ENCODE measurements around the gene TPRX1. TPM values are rescaled to one million over a fixed set of nuclear protein-coding genes. Genes with fewer than 3 reads are reported as not detected.

Gene TPRX1
- total RNA-seq, 2 experiments from 2014 or later: not detected

- peaks cover 9 to 21% of the 10 kb centered on the region in 2 experiments for H3K27me3 ChIP-seq (ENCODE audit: control insufficient read depth in 1 of 2, insufficient read depth in 2 of 2, low read length in 2 of 2)
- Mint-ChIP-seq H3K4me1 (ENCODE audit: low read depth) (no peaks in the 10 kb centered on the region), H3K4me3 (no peak overlapping the region), H3K27ac (no peak overlapping the region), H3K9me3 (no peaks in the 10 kb centered on the region), H3K36me3 (ENCODE audit: low read depth) (no peaks in the 10 kb centered on the region), H3K27me3 (peaks cover 39% of the 10 kb centered on the region)
- TF ChIP-seq CTCF (IDR thresholded peaks at IDR 0.05): no peak
- H3K27ac ChIP-seq (ENCODE audit: low read depth in 1 of 2, low read length in 2 of 2): no peak overlapping the region
- intact Hi-C loops (cut with DNase I, micrococcal nuclease): no loop called here
- no peaks in the 10 kb centered on the region for H3K4me1 ChIP-seq (ENCODE audit: insufficient read depth, low read length)
- no peak overlapping the region for H3K4me3 ChIP-seq (ENCODE audit: low read length)
- ChIA-PET POLR2A (no interaction called here), CTCF (no interaction called here)
- ATAC-seq (ENCODE audit: poor library complexity): no peak
- H3K36me3 ChIP-seq (ENCODE audit: insufficient read depth, low read length): no peaks in the 10 kb centered on the region
- H3K9me3 ChIP-seq (ENCODE audit: control insufficient read depth in 1 of 2, insufficient read depth in 1 of 2, low read length in 2 of 2): peaks cover 0 to 4% of the 10 kb centered on the region in 2 experiments
- DNase-seq: no peak
These were observed 20.0 kb upstream of the TPRX1 start for GRCh38 chr19:47824396-47824795.

- Histone ChIP-seq H3K4me3 (ENCODE audit: low read length) (no peak within 1 kb of the TSS), H3K27ac (ENCODE audit: low read depth in 1 of 2, low read length in 2 of 2) (no peak within 1 kb of the TSS), H3K9me3 (ENCODE audit: control insufficient read depth in 1 of 2, insufficient read depth in 1 of 2, low read length in 2 of 2) (peaks cover 0 to 4% of the 10 kb centered on the region in 2 experiments), H3K4me1 (ENCODE audit: insufficient read depth, low read length) (no peaks in the 10 kb centered on the region), H3K27me3 (ENCODE audit: control insufficient read depth in 1 of 2, insufficient read depth in 2 of 2, low read length in 2 of 2) (peaks cover 10 to 24% of the 10 kb centered on the region in 2 experiments), H3K36me3 (ENCODE audit: insufficient read depth, low read length) (no peaks in the 10 kb centered on the region)
- no peaks in the 10 kb centered on the region for H3K36me3 Mint-ChIP-seq (ENCODE audit: low read depth)
- no peak within 1 kb of the TSS for H3K27ac Mint-ChIP-seq
- ChIA-PET CTCF (no interaction called here), POLR2A (no interaction called here)
- no peaks in the 10 kb centered on the region for H3K4me1 Mint-ChIP-seq (ENCODE audit: low read depth)
- DNase-seq (no peak), ATAC-seq (ENCODE audit: poor library complexity) (no peak)
- peaks cover 53% of the 10 kb centered on the region for H3K27me3 Mint-ChIP-seq
- no peaks in the 10 kb centered on the region for H3K9me3 Mint-ChIP-seq
- intact Hi-C loops (cut with DNase I, micrococcal nuclease): no loop called here
- no peak for TF ChIP-seq CTCF (IDR thresholded peaks at IDR 0.05)
- H3K4me3 Mint-ChIP-seq: no peak within 1 kb of the TSS
These were observed 17.2 kb upstream of the TPRX1 start, which contains the start of gene CRX for GRCh38 chr19:47821460-47822020. TSS of gene CRX (plus strand) at chr19:47821937. CDS start at chr19:47834444, 12,507 bp downstream.

GRCh38 chr19:47820410-47820809 is 16.1 kb upstream of the TPRX1 start:
- Histone ChIP-seq H3K4me1 (ENCODE audit: insufficient read depth, low read length) (no peaks in the 10 kb centered on the region), H3K9me3 (ENCODE audit: control insufficient read depth in 1 of 2, insufficient read depth in 1 of 2, low read length in 2 of 2) (no peaks in the 10 kb centered on the region), H3K27ac (ENCODE audit: low read depth in 1 of 2, low read length in 2 of 2) (no peak overlapping the region), H3K4me3 (ENCODE audit: low read length) (no peak overlapping the region), H3K27me3 (ENCODE audit: control insufficient read depth in 1 of 2, insufficient read depth in 2 of 2, low read length in 2 of 2) (peaks cover 10 to 24% of the 10 kb centered on the region in 2 experiments), H3K36me3 (ENCODE audit: insufficient read depth, low read length) (no peaks in the 10 kb centered on the region)
- intact Hi-C loops (cut with DNase I, micrococcal nuclease): no loop called here
- POLR2A ChIA-PET: no interaction called here
- Mint-ChIP-seq H3K9me3 (no peaks in the 10 kb centered on the region), H3K36me3 (ENCODE audit: low read depth) (no peaks in the 10 kb centered on the region), H3K27ac (no peak overlapping the region), H3K4me1 (ENCODE audit: low read depth) (no peaks in the 10 kb centered on the region), H3K4me3 (no peak overlapping the region), H3K27me3 (peaks cover 53% of the 10 kb centered on the region)
- DNase-seq (no peak), ATAC-seq (ENCODE audit: poor library complexity) (no peak)
- CTCF ChIA-PET: no interaction called here
- no peak for TF ChIP-seq CTCF (IDR thresholded peaks at IDR 0.05)

All from CD4-positive, alpha-beta T cell (primary cell).